Metanephros (tissue), 1 donor: Measurements from ENCODE around the gene PLAAT4. TPM values are rescaled to one million over a fixed set of nuclear protein-coding genes. Genes with fewer than 3 reads are reported as not detected.

Source experiments
- total RNA-seq: library from RNA; depleted of rRNA; stranded (reverse); fragments of >200 nt; gene quantifications from one replicate; pipeline ENCODE4 v1.2.3, GENCODE V29; 2014

PLAAT4 gene, protein sequence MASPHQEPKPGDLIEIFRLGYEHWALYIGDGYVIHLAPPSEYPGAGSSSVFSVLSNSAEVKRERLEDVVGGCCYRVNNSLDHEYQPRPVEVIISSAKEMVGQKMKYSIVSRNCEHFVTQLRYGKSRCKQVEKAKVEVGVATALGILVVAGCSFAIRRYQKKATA
- 19.0 TPM for total RNA-seq

GRCh38 chr11:63536669-63537292 is at the start of gene PLAAT4:
Gene PLAAT4 (plus strand): TSS chr11:63536808. CDS start chr11:63536869, 61 bp downstream.

DNA sequence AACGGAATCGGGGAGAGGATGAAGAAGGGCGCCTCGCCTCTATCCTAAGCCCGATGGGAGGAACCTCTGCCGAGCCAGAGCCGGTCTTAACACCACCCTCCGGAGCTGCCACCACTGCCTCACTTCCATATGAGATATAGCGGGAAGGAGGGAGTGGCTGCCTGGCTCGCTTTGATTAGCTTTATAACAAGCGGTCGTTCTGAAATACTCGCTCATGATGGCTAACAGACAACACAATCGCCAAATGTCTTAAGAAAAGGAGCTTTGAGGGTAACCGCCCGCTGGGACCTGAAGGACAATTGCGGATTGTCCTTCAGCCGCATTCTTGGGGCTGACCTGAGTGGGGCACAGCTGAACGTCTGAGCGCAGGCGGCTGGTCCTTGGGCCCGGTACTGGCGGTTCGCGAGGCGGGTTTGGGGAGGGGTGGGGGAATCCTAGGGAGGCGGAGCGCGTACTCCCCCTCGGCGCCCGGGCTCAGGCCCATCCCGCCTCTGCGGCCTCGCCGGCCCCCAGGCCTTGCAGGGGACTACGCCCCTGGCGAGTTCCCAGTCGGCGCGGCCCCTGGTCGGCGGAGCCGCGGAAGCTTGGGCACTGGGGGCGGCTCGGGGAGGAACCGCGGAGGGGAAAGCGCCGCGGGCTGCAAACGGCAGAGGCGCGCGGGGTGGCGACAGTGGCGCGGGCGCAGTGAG is 45.9 kb upstream of the PLAAT4 start, which contains the start of gene PLAAT5:
Gene PLAAT5 (minus strand): TSS at position 617 of the 689 bp plus-strand sequence. CDS start 133 bp downstream, at position 484.

DNA sequence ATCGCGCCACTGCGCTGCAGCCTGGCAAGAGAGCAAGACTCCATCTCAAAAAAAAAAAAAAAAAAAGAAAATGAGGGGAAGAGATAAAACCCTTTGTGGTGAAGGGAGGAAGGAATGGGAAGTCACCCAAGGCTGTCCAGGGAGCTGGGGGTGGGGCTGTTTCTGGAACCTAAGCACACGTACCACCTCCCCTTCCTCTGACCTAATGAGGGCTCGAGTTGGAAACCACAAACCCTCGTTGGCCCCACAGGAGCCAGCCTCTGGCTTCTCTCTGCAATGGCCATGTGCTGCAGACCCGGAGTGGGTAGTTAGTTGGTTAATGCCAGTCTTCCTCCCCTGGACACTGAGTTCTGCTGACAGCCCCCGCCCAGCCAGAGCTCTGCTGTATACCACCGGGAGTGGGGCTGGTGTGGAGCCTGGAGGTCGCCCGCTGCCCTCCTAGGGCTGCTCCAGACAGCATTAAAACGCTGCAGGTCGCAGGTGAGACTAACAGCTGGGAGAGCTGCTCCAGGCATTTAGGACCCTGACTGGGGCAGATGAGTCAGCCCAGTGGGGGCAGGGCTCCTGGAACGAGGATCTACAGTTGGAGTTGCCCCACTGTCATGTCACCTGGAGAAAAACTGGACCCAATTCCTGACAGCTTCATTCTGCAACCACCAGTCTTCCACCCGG is 30.6 kb upstream of the PLAAT4 start, which contains the start of gene LGALS12:
Gene LGALS12 (plus strand): TSS at position 228 of the 672 bp plus-strand sequence. CDS start 375 bp downstream, at position 603.

DNA sequence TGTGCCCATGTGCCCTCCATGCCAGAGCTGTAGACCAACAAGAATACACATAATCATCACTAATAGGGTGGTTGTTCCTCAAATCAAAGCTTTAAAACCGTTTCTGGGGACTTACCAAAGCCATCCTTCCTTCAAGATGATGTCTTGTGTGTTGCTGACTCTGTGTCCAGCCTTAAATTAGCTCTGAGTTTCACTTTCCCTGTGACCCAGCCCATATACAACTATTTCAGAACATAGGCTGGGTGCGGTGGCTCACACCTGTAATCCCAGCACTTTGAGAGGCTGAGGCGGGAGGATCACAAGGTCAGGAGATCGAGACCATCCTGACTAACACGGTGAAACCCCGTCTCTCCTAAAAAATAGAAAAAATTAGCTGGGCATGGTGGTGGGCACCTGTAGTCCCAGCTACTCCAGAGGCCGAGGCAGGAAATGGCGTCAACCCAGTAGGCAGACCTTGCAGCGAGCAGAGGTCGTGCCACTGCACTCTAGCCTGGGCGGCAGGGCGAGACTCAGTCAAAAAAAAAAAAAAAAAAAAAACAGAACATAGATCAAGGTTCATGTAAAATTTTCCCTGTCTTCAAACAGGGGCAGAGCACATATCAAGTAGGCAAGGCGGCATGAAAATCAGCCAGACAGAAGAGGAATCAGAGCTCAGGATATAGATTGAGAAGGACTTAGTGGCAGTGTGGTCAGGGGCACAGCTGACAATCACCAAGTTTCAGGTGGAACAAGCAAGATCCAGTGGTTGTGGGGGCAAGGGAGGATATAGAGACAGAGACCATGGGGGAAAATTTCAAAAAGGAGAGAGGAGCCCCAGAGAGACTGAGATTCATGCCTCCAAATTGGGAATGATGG is 26.8 kb downstream of the PLAAT4 start, which contains the start of gene PLAAT2:
Gene PLAAT2 (minus strand): TSS at position 179 of the 855 bp plus-strand sequence. CDS start 55 bp downstream, at position 124.

Other genes starting within 250 kb of the PLAAT4 start
- not detected for gene SLC22A9, start 167.0 kb upstream of the PLAAT4 start, total RNA-seq
- 2.0 TPM for gene PLAAT5, start 45.6 kb upstream of the PLAAT4 start, total RNA-seq
- gene LGALS12, start 30.7 kb upstream of the PLAAT4 start, total RNA-seq, result 3.7 TPM
- not detected for gene PLAAT2, start 26.6 kb downstream of the PLAAT4 start, total RNA-seq
- gene PLAAT3, start 77.6 kb downstream of the PLAAT4 start, total RNA-seq, result 16.2 TPM
- gene ATL3, start 134.6 kb downstream of the PLAAT4 start, total RNA-seq, result 38.0 TPM
- 61.8 TPM for gene RTN3, start 144.7 kb downstream of the PLAAT4 start, total RNA-seq
- gene ZFTA, start 232.0 kb downstream of the PLAAT4 start, total RNA-seq, result 29.5 TPM